HEK293 (cell line): Measurements from ENCODE around the gene C2orf81.

Experiments used
- OVOL3 ChIP-seq: fragments of 450-650 bp; formaldehyde crosslinking; IDR thresholded peaks from 2 replicates; pipeline ENCODE4 v1.5.1; 2016; ENCODE audit warnings: missing biosample characterization, missing genetic modification characterization
- REST ChIP-seq: fragments of 450-650 bp; formaldehyde crosslinking; IDR thresholded peaks from 2 replicates; pipeline ENCODE4 v1.5.1; 2016; ENCODE audit warnings: missing biosample characterization, missing genetic modification characterization
- SCRT1 ChIP-seq: fragments of 450-650 bp; formaldehyde crosslinking; IDR thresholded peaks from 2 replicates; pipeline ENCODE4 v1.5.1; 2016; ENCODE audit warnings: missing biosample characterization, missing genetic modification characterization, borderline replicate concordance
- TSHZ1 ChIP-seq: fragments of 450-650 bp; formaldehyde crosslinking; IDR thresholded peaks from 2 replicates; pipeline ENCODE4 v1.5.1; 2016; ENCODE audit warnings: missing biosample characterization, missing genetic modification characterization, borderline replicate concordance
- WT1 ChIP-seq: fragments of 450-650 bp; formaldehyde crosslinking; IDR thresholded peaks from 2 replicates; pipeline ENCODE4 v1.5.1; 2016; ENCODE audit warnings: missing biosample characterization, missing genetic modification characterization
- ZBTB1 ChIP-seq: fragments of 450-650 bp; formaldehyde crosslinking; IDR thresholded peaks from 2 replicates; pipeline ENCODE4 v1.5.1; 2016; ENCODE audit warnings: missing biosample characterization, missing genetic modification characterization
- ZBTB26 ChIP-seq: fragments of 450-650 bp; formaldehyde crosslinking; optimal IDR thresholded peaks from 2 replicates; pipeline ENCODE3; 2016; ENCODE audit warnings: missing biosample characterization, mild to moderate bottlenecking, missing genetic modification characterization
- ZBTB7A ChIP-seq: fragments of 450-650 bp; formaldehyde crosslinking; IDR thresholded peaks from 2 replicates; pipeline ENCODE4 v1.5.1; 2016; ENCODE audit warnings: low read depth, missing biosample characterization, missing genetic modification characterization
- ZBTB8A ChIP-seq: fragments of 450-650 bp; formaldehyde crosslinking; IDR thresholded peaks from 2 replicates; pipeline ENCODE4 v1.5.1; 2016; ENCODE audit warnings: missing biosample characterization, missing genetic modification characterization
- ZNF114 ChIP-seq: fragments of 450-650 bp; formaldehyde crosslinking; IDR thresholded peaks from 2 replicates; pipeline ENCODE4 v1.5.0; 2017; ENCODE audit warnings: missing biosample characterization, missing genetic modification characterization
- ZNF174 ChIP-seq: fragments of 450-650 bp; formaldehyde crosslinking; IDR thresholded peaks from 2 replicates; pipeline ENCODE4 v1.5.0; 2017; ENCODE audit warnings: missing biosample characterization, mild to moderate bottlenecking, missing genetic modification characterization
- ZNF2 ChIP-seq: fragments of 450-650 bp; formaldehyde crosslinking; IDR thresholded peaks from 2 replicates; pipeline ENCODE4 v1.5.1; 2016; ENCODE audit warnings: missing biosample characterization, missing genetic modification characterization
- ZNF211 ChIP-seq: fragments of 450-650 bp; formaldehyde crosslinking; IDR thresholded peaks from 2 replicates; pipeline ENCODE4 v1.5.1; 2016; ENCODE audit warnings: low read depth, missing biosample characterization, missing genetic modification characterization
- ZNF214 ChIP-seq: fragments of 450-650 bp; formaldehyde crosslinking; IDR thresholded peaks from 2 replicates; pipeline ENCODE4 v1.5.1; 2017; ENCODE audit warnings: missing biosample characterization, mild to moderate bottlenecking, missing genetic modification characterization, borderline replicate concordance
- ZNF239 ChIP-seq: fragments of 450-650 bp; formaldehyde crosslinking; IDR thresholded peaks from 2 replicates; pipeline ENCODE4 v1.5.1; 2016; ENCODE audit warnings: missing biosample characterization, missing genetic modification characterization
- ZNF266 ChIP-seq: fragments of 450-650 bp; formaldehyde crosslinking; IDR thresholded peaks from 2 replicates; pipeline ENCODE4 v1.5.1; 2016; ENCODE audit warnings: missing biosample characterization, missing genetic modification characterization, low read depth
- ZNF280D ChIP-seq: fragments of 450-650 bp; formaldehyde crosslinking; IDR thresholded peaks from 2 replicates; pipeline ENCODE4 v1.5.1; 2016; ENCODE audit warnings: missing biosample characterization, missing genetic modification characterization
- ZNF311 ChIP-seq: fragments of 450-650 bp; formaldehyde crosslinking; IDR thresholded peaks from 2 replicates; pipeline ENCODE4 v1.5.1; 2017; ENCODE audit warnings: missing biosample characterization, missing genetic modification characterization, borderline replicate concordance
- ZNF341 ChIP-seq: fragments of 450-650 bp; formaldehyde crosslinking; IDR thresholded peaks from 2 replicates; pipeline ENCODE4; 2016; ENCODE audit warnings: low read depth, missing biosample characterization, missing genetic modification characterization
- ZNF426 ChIP-seq: fragments of 450-650 bp; formaldehyde crosslinking; IDR thresholded peaks from 2 replicates; pipeline ENCODE4 v1.5.1; 2017; ENCODE audit warnings: missing biosample characterization, missing genetic modification characterization, mild to moderate bottlenecking, inconsistent platforms, moderate library complexity
- ZNF513 ChIP-seq: fragments of 450-650 bp; IDR thresholded peaks from 2 replicates; pipeline ENCODE4 v1.5.1; 2018; ENCODE audit warnings: missing biosample characterization, missing genetic modification characterization
- ZNF530 ChIP-seq: fragments of 450-650 bp; formaldehyde crosslinking; IDR thresholded peaks from 2 replicates; pipeline ENCODE4 v1.5.1; 2016; ENCODE audit warnings: low read depth, missing biosample characterization, missing genetic modification characterization
- ZNF555 ChIP-seq: fragments of 450-650 bp; formaldehyde crosslinking; conservative IDR thresholded peaks from 2 replicates; pipeline ENCODE4 v1.5.1; 2017; ENCODE audit warnings: missing biosample characterization, mild to moderate bottlenecking, missing genetic modification characterization, inconsistent platforms
- ZNF561 ChIP-seq: fragments of 450-650 bp; IDR thresholded peaks from 2 replicates; pipeline ENCODE4 v1.5.1; 2018; ENCODE audit warnings: missing biosample characterization, missing genetic modification characterization, borderline replicate concordance
- ZNF624 ChIP-seq: fragments of 450-650 bp; formaldehyde crosslinking; IDR thresholded peaks from 2 replicates; pipeline ENCODE4 v1.5.1; 2017; ENCODE audit warnings: missing biosample characterization, missing genetic modification characterization
- ZNF664 ChIP-seq: fragments of 450-650 bp; formaldehyde crosslinking; IDR thresholded peaks from 2 replicates; pipeline ENCODE4 v1.5.1; 2016; ENCODE audit warnings: missing biosample characterization, missing genetic modification characterization

The C2orf81 gene

GRCh38 chr2:74457549-74458131 is 36.2 kb upstream of the C2orf81 start (continued):
- TF ChIP-seq TSHZ1 (0 out of 2 replicates have a peak, but pooled peaks have one; percentile 33), ZBTB8A (tag by site-specific recombination) (0 out of 2 replicates have a peak, but pooled peaks have one; percentile 33), WT1 (tag by site-specific recombination) (peak; percentile 34; the same call in 1 of the 2 replicates), ZNF114 (tag by site-specific recombination) (no peak), ZBTB1 (tag by site-specific recombination) (no peak), REST (tag by site-specific recombination) (0 out of 2 replicates have a peak, but pooled peaks have one; percentile 15), ZNF2 (tag by site-specific recombination) (peak; percentile 72; the same call in 1 of the 2 replicates), ZNF280D (tag by site-specific recombination) (no peak), ZNF555 (no peak), ZNF341 (peak; percentile 85), ZNF664 (tag by site-specific recombination) (no peak), ZNF266 (tag by site-specific recombination) (no peak), ZNF214 (tag by site-specific recombination) (no peak), ZNF174 (tag by site-specific recombination) (no peak), ZNF530 (tag by site-specific recombination) (no peak), ZNF513 (no peak), OVOL3 (tag by site-specific recombination) (0 out of 2 replicates have a peak, but pooled peaks have one; percentile 39), SCRT1 (no peak), ZNF211 (tag by site-specific recombination) (no peak), ZNF426 (tag by site-specific recombination) (no peak), ZNF561 (peak; percentile 78; the same call in 1 of the 2 replicates), ZBTB7A (tag by site-specific recombination) (0 out of 2 replicates have a peak, but pooled peaks have one; percentile 65), ZNF624 (tag by site-specific recombination) (no peak), ZNF311 (tag by site-specific recombination) (no peak), ZBTB26 (tag by site-specific recombination) (peak; percentile 70), ZNF239 (no peak)
